ENCODE data around the gene PIK3R5. TPM values are rescaled to one million over a fixed set of nuclear protein-coding genes. Genes with fewer than 3 reads are reported as not detected.

The PIK3R5 gene
- total and polyA plus RNA-seq, 2 donors (not counting 3 experiments of a cell fraction or from before 2014, with no cell fraction given) = not detected

- no peaks in the 10 kb centered on the region for H3K79me2 ChIP-seq (ENCODE audit: control insufficient read depth, insufficient read depth, low read length)
- no peak overlapping the region for H3K9ac ChIP-seq (replicated peaks; ENCODE audit: extremely low read depth, insufficient read depth, low read length)
- no TSS peak for BruUV-seq (replicated peaks)
- no peak overlapping the region for H3K4me2 ChIP-seq (ENCODE audit: insufficient read depth, low read length)
- H3K36me3 ChIP-seq (ENCODE audit: control insufficient read depth in 2 of 2, extremely low read depth in 1 of 2, insufficient read depth in 2 of 2, low read length in 2 of 2) = no peaks in the 10 kb centered on the region
- CTCF ChIA-PET = interaction anchor here (0.6 to 1.8 kb wide), 5 partner anchors 12 to 815 kb away, joined by 3 to 19 read pairs (median 3); no protein-coding TSS in a partner anchor
- TF ChIP-seq POLR2A (IDR thresholded peaks at IDR 0.05; ENCODE audit: low read depth, low read length) (no peak), MAX (IDR thresholded peaks at IDR 0.05; ENCODE audit: insufficient read depth, insufficient read length) (no peak), CTCF (IDR thresholded peaks at IDR 0.05; ENCODE audit: extremely low read depth in 1 of 2, insufficient read depth in 1 of 2, low read depth in 1 of 2, low read length in 2 of 2) (no peak)
- H3K9me1 ChIP-seq (replicated peaks; ENCODE audit: control insufficient read depth, extremely low read depth, insufficient read depth, low read length) = no peaks in the 10 kb centered on the region
- dilution Hi-C loops (cut with MboI; ENCODE audit: extremely low pct_ligation_motif_present, low sequenced_read_pairs) = no loop called here
- no peak overlapping the region for H2AFZ ChIP-seq (ENCODE audit: low read depth, low read length)
- POLR2A ChIA-PET = no interaction called here
- no peaks in the 10 kb centered on the region for H3K9me3 ChIP-seq (replicated peaks; ENCODE audit: control insufficient read depth, insufficient read depth, low read length)
- no peaks in the 10 kb centered on the region for H3K27me3 ChIP-seq (ENCODE audit: control insufficient read depth in 2 of 2, insufficient read depth in 2 of 2, low read length in 2 of 2)
- H3K4me3 ChIP-seq (replicated peaks in 1 of 3; ENCODE audit: insufficient read depth in 1 of 3, low read depth in 1 of 3, low read length in 3 of 3) = no peak overlapping the region
- no peak overlapping the region for H3K27ac ChIP-seq (ENCODE audit: insufficient read depth, low read depth, low read length)
- no peaks in the 10 kb centered on the region for H4K20me1 ChIP-seq (replicated peaks; ENCODE audit: control insufficient read depth, extremely low read depth, insufficient read depth, low read length)
- intact Hi-C loops (cut with micrococcal nuclease) = loop anchor here (1.0 kb wide), 1 partner anchor 109 kb away; no protein-coding TSS in a partner anchor
- DNase-seq (ENCODE audit: low read depth, low spot score) = no peak
- no peak for FAIRE-seq
- H3K4me1 ChIP-seq (ENCODE audit: control insufficient read depth, extremely low read depth, insufficient read depth, low read length) = no peaks in the 10 kb centered on the region
These were observed 76.7 kb downstream of the PIK3R5 start for GRCh38 chr17:8888704-8889302.

Measured in endothelial cell of umbilical vein (primary cell).